Head of caudate nucleus (tissue), 42 donors: ENCODE measurements around the gene NPEPL1.
A peak's percentile ranks its signal among the peaks of the same experiment; 100 is the strongest.
"Not testable (repeated sequence)": the region's sequence is repeated elsewhere in the genome, so short reads cannot be mapped to it uniquely, and the experiment has no call there.

ENCODE experiments used
- DNase-seq, 42 donors: peaks; one replicate each; pipeline versions ENCODE4 v3.0.0 to v3.0.0-alpha.2; 2020 to 2021; ENCODE audit warnings: mixed read lengths in 7 of 42
- intact Hi-C: fragments of 100-400 bp; cut with DNase I; formaldehyde crosslinking; loops from one replicate; pipeline ENCODE4 v1.15.0; 2022

The NPEPL1 gene

DNA sequence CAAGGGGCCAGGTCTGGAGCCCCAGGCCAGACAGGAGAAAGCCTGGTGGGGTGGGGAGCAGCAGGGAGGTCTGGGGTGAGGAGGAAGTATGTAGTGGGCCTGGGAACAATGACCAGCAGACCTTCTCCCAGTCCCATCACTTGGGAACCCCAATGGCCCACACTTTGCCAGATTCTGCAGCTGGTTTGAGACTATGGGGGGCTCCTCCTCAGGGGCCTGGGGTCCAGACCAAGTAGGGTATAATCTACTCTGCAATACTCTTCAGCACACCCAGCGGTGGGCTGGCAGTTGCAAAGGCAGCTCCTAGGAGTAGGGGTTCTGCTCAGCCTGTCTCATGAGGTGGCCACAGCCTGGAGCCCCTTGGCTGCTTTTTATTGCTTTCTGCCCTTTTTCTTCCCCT, 52.8 kb downstream of the NPEPL1 start:
- intact Hi-C loops: no loop called here
- peak in 1 of 42 donors; percentile 5 for DNase-seq

DNA sequence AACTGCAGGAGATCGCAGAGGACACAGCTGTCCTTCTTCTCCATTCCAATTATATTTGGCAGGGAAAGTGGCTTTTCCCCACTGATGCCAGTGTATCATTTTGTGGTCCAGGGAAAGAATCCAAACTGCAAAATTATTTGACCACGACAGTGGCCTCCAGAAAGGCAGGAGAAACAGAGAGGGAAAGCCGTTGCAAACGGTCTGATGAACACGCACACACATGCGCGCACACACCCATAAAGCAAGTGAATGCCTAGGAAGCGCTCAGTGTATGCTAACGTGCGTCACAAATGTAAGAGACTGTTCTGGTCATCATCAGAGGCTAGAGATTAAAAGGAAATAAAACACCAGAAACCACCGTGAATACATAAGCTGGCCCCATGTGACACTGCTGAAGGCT, 54.0 kb downstream of the NPEPL1 start:
- peak in 2 of 42 donors; percentile 5 to 22 for DNase-seq
- intact Hi-C loops: no loop called here

DNA sequence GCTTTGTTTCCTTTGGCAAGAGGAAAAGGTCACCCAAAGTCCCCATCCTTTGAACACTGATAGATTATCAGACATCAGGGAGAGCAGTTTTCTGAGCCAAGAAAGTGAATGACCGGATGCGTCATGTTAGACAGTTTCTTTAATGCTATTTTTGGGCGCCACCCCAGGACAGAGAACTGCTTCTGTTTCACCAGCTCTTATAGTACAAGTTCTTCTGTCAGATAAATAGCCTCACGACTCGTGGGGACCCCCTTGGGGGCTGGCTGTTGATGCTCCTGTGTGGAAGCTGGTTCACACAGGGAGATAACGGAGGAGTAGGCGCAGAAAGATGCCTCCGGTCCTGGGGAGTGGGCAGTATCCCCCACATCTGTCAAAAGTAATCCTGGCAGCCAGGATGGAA, 54.6 kb downstream of the NPEPL1 start:
- peak in 2 of 42 donors; percentile 0 to 28 for DNase-seq
- intact Hi-C loops: no loop called here

DNA sequence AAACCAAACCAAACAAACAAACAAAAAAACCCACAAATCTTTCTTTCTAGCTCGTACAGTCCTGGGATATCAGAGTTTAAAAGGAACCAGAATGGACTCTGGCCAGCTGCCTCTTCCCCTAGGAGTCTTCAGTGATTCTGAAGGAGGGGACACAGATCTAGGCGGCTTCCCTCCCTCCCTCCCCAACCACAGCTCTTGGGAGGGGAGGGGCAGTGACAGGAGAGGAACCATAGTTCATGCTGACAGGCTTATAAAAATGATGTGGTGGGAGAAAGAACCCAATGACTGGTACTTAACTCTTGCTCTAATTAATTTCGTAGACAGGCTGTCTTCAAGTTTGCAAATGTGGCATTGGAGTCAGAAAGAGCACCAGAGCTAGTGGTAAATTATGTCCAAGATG, 56.0 kb downstream of the NPEPL1 start:
- intact Hi-C loops: no loop called here
- no peak for DNase-seq

DNA sequence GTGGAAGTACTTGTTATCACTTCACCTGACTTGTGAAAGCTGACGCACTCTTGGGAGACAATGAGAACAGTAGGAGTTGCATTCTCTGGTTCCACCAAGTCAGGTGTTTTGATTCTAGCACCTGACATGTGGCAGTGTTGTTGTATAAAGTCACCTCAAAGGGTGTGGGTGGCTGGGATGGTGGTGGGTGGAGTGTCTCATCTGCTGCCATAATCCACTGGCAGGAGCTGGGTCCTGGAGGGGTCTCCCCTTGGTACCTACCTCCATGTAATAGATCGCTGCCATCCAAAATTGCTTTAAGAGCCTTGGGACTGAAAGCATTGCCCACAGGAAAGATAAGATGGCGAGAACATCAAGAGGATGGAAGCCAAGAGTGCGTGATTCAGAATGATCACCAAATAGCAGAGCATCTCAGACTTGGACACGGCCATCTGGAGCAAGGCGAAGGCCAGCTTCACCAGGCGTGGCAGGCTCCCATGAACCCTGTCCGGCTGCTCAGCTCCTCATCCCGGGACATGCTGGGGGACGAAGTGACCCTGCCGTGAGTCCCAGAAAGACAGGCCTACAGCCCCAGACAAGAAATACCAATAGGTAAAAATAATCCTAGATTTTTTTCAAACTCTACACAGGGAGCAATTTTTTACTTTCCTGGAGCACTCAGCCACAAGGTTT, 56.6 kb downstream of the NPEPL1 start:
- intact Hi-C loops: no loop called here
- DNase-seq: peak in 1 of 42 donors; percentile 28

DNA sequence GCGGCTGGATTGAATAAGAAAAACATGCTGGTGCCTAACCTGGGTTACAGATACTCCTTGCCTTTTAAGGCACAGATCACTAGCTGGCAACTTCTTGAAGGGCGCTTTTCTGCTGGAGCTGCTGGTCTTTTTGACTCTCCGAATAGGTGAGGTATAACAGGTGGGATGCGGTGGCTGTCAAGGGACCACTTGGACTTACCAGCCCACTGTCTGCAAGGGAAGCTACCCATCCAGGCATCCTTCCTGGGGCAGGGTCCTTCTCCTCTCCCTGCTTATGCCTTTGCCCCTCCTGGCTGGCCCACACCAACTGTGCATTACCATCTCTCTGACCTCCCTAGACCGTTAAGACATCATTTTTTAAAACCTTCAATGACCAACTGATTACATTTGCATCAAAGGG, 57.4 kb downstream of the NPEPL1 start:
- DNase-seq: no peak

DNA sequence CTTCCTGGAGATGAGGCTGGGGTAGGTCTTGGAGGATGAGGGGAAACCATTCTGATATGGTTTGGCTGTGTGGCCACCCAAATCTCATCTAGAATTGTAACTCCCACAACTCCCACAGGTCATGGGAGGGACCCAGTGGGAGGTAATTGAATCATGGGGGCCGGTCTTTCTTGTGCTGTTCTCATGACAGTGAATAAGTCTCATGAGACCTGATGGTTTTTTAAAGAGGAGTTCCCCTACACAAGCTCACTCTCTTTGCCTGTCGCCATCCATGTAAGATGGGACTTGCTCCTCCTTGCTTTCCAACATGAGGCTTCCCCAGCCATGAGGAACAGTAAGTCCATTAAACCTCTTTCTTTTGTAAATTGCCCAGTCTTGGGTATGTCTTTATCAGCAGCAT, 58.1 kb downstream of the NPEPL1 start:
- intact Hi-C loops, DNase-seq: not testable (repeated sequence)

More for the DNA sequence above, 57.4 kb downstream of the NPEPL1 start:
- intact Hi-C loops: no loop called here

DNA sequence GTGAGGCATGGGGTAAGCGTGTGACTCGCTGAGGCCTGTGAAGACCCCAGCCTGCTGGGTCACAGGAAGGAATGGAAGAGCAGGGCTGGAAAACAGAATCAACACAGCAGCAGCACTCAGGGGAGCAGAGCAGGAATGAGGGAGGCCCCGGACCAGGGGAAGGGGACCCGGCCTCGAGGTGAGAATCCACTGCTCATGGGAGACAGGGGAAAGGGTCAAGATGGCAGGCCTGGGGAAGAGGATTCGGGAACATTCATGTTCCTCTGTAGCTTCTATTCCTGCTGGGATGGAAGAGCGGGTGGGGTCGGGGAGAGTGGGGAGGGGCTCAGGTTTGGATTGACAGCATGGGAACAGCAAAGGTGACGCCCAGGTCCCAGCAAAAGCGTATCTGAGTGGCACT, 59.4 kb downstream of the NPEPL1 start:
- intact Hi-C loops: no loop called here
- DNase-seq: peak in 1 of 42 donors; percentile 3

DNA sequence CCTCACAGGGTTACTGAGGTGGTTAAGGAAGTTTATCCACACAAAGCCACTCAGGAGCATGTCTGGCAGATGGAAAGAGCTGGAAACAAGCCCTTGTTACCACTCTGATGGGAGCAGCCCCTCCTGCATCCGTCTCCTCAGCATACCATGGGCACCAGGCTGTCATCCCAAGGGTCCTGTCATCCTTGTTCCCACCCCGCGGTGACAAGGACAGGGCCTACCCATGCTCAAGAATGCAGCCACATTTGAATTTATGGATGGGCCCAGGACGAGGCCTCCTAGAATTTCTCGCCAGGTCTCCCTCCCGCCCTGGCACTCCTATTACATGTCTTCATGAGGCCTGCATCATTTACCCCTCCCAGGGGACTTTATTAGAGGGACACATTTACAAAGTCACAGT, 60.0 kb downstream of the NPEPL1 start:
- intact Hi-C loops: no loop called here
- DNase-seq: peak in 2 of 42 donors; percentile 2 to 4

DNA sequence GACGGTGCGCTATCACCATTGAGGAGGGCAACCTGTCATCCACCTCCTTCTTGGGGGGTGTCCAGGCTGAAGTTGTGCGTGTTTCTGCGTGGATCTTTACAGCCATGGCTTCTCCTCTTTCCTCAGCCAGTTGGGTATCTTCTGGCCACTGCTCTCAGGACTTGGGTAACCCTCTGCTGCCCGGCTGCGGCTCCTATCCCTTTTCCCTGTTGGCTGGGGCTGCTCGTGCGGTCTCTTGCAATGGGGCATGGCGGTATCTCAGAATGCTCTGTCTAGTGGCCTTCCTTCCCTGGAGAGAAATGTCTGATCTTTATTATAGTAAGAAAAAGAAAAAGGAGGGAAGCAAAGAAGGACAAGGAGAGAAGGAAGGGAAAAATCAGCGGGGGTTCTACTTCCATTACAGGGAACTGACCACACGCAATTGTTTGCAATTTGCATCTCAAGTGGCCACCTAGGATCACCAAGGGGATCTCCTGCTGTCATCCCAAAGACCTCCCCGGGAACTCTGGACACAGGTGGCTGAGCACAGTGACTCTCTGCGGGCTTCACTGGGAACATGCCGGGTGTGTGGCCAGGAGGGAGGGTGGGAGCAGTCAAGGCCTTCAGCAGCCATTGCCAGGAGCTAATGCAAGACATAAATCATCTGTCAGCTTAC, 60.8 kb downstream of the NPEPL1 start:
- peak in 3 of 42 donors; percentile 3 to 27 (median 19) for DNase-seq
- intact Hi-C loops: no loop called here

DNA sequence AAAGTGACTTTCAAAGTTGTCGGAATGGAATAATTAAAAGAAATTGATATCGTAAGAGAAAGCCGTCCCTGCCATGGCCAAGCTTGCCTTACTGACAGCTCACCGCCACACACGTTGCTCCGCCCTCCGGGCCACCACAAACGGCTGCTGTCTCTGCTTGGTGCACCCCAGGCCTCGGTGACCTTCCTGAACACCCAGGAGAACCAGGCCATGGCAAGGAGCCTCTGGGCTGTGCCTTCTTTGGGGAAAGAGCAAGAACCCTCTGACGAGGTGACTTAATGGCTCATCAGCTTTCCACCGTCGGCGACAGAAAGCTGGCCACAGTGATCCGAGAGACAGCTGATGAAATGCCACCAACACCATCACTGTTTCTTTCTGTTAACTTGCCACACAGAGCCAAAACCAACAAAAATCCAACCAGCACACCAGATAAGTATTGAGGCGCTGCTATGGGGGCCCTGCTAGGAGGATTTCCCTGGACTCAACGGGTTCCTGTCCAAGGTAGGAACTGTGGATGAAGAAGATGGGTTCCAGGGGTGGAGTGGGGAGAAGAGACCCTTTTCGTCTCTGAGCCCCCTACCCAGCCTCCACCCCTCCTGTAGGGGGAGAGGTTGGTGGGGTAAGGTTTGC, 61.4 kb downstream of the NPEPL1 start:
- intact Hi-C loops: no loop called here
- DNase-seq: peak in 4 of 42 donors; percentile 1 to 35 (median 20)

DNA sequence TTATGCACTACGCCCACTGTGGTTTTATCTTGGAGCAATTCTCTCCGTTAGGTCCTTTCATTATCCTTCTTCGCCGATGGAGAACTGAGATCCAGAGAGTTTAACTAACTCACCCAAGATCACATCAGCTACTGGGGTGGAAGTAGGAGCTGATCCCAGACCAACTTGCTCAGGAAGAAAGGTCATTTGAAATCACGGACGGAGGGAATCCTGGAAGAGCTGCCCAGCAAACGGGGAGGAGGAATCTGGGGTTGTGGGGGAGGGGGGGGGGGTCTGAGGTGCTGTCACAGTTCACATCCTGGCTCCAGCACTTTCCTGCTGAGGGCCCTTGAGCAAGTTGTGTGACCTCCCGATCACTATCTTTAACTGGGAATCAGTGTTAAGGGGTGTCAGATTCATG, 62.0 kb downstream of the NPEPL1 start:
- DNase-seq: no peak
- intact Hi-C loops: no loop called here

DNA sequence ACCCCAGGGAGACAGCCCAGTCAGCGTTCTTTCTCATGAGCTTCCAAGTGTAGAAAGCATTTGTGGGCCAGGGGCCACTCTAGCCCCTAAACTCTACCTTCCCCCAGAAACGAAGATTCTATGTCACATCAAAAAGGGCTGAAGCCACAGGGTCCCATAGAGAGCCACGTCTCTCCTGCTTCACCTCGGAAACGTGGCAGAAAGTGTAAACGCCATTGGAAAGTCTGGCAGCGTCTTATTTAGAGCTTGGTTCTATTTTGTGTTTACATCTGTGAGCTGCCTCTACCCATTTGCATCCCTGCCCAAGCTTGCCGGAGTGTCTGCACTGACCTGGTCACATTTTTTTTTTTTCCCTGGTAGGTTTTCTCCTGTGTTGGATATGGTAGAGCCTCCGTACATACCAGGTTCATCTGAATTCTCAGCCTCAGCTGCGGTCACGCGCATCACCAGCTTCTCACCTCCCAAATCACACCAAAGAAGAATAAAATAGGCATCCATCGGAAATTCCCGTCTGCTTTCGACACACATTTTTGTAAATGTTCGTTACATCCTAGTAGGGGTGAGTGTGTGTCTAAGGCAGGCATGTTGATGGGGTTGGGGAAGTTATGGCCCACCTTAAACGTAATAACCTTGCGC, 62.6 kb downstream of the NPEPL1 start:
- intact Hi-C loops: no loop called here
- peak in 2 of 42 donors; percentile 9 to 18 for DNase-seq

DNA sequence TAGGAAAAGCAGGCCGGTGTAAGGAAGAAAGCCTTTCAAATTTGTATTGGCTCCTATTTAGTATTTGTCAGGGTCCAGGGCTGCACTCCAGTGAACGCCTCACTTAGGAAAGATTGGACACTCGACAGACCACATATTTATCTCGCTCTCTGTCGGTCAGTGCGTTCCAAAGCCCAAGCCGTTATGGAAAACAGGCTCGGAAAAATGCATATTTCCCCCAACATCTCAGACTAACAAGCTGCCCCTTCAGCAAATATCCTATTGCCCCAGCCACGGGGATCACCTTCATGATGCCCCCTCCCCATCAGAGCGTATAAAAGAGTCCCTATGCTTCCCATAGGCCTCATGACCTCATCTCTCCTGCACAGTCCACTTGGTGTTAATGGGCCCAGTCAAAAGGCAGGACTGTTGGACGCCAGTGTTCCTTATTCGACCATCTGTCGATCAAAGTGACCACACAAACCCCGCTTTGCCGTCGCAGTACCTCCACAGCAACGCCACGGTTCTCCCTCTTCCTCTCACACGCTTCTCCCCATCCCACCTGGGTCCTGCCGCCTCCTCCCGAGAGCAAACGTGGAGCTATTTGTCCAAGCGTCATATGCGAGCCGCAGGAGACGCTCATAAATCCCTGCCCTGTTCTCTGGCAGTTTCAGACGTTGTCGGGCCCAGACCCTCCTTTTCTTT, 63.3 kb downstream of the NPEPL1 start:
- intact Hi-C loops: no loop called here
- DNase-seq: peak in 2 of 42 donors; percentile 22 to 31

DNA sequence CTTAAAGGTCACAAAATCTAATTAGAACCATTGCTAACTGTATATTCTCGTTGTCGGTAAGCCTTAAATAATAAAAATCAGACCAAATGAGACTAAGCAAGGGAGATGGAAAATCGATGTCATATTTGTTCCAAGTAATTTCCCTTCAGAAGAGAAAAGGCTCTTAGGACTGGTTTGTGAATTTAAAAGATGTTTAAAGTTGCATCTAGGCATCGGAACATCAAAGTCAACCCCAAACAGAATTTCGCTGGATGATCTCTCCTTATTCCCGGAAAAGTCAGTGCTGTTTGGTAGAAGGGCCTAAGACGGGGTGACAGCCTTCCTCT, 63.8 kb downstream of the NPEPL1 start:
- intact Hi-C loops: no loop called here
- DNase-seq: no peak

DNA sequence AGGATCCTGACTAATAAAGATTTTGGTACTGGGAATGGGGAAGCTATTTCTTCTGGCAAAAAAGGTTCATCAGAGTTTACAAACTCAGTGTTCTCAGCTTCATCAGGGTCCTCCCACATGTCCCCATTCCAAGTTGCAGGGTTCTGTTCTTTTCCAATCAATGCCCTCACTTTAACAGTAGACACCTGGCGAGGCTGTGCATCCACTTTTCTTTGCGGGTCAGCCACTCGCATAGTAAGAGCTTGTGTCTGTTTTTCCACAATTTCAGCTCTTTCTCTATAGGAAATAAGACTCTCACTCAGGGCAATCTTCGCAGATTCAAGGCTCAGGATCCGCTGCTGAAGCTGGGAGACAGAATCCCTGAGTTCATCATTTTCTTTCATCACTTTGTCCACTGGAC, 65.0 kb downstream of the NPEPL1 start:
- intact Hi-C loops: not testable (repeated sequence)
- peak in 2 of 42 donors; percentile 3 to 33 for DNase-seq

DNA sequence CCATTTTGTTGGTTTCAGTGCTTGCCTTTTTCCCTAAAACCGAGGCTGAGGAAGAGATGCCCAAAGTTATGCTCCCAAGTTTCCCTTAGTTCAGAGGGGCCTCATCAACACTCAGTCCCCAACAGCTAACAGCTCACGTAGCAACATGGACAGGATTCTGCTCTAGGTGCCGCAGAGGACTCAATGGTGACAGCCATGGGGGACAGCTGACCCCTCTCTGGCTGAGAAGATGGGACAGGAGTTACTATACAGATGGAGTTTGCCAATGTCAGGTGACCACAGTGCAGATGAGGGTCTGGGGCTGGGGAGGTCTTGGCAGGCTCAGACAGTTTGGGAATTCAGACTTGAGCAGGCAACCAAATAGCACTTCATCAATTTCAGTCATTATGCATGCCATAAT, 67.3 kb downstream of the NPEPL1 start:
- intact Hi-C loops: no loop called here
- peak in 1 of 42 donors; percentile 23 for DNase-seq

DNA sequence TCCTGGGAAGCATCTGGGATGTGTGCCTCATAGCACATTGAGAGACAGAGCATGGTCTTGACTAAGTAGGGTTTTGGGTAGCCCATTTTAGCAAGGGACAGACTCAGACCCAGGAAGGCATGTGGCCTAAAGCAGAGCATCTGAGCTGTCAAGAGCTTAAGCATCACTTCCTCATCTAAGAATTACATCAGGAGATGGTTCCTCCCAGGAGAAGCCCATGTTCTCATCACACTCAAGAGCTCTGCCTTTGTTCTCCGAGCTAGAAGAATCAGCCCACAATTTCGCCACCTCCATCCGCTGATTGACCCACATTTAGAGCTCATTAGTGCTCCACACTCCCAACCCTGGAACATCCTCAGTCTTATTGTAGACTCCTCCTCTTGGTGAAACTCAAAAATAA, 68.3 kb downstream of the NPEPL1 start:
- intact Hi-C loops: no loop called here
- peak in 1 of 42 donors; percentile 4 for DNase-seq

DNA sequence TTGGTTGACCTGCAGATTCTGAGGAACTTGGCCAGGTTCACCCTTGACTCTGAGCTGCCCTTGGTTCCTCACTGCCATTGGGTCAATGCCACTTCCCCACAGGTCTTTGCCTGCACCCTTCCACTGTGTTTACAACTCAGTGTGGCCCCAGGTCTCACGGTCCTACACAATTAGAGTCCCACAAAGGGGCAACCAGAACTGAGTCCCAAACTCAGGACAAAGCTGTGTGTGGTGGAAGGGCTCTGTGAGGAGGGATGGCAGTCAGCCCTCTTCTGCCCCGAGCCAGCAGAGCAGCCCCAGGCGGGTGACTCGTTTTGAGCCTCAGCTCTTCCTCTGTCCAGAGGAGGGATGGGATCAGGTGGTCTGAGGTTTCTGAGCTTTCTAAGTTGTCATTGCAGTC, 69.5 kb downstream of the NPEPL1 start:
- intact Hi-C loops: no loop called here
- DNase-seq: peak in 1 of 42 donors; percentile 11

DNA sequence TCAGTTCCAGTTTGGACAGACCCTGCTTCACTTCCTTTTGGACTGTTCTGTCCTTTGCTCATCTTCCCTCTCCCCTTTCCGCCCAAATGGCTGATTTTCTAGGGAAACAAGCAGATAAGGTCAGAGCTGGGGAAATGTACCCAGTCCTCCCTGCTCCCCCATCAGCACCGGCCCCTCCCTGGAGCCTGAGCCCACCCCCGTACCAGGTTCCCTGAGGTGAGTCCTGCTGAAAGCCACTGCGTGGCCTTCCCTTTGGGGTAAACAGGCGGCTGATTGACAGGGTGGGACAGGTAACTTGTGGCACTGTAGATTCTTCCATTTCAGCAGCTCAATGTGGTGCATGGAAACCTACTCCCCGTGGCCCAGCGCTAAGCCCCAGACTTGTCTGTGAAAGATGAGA, 70.5 kb downstream of the NPEPL1 start:
- DNase-seq: no peak
- intact Hi-C loops: no loop called here
